HuH-7.5 (cell line): ENCODE data around the gene SFMBT2.

ENCODE experiments used
- DNase-seq: peaks from one replicate; pipeline ENCODE4 v3.0.0; 2011; ENCODE audit warnings: low spot score

Gene SFMBT2

DNA sequence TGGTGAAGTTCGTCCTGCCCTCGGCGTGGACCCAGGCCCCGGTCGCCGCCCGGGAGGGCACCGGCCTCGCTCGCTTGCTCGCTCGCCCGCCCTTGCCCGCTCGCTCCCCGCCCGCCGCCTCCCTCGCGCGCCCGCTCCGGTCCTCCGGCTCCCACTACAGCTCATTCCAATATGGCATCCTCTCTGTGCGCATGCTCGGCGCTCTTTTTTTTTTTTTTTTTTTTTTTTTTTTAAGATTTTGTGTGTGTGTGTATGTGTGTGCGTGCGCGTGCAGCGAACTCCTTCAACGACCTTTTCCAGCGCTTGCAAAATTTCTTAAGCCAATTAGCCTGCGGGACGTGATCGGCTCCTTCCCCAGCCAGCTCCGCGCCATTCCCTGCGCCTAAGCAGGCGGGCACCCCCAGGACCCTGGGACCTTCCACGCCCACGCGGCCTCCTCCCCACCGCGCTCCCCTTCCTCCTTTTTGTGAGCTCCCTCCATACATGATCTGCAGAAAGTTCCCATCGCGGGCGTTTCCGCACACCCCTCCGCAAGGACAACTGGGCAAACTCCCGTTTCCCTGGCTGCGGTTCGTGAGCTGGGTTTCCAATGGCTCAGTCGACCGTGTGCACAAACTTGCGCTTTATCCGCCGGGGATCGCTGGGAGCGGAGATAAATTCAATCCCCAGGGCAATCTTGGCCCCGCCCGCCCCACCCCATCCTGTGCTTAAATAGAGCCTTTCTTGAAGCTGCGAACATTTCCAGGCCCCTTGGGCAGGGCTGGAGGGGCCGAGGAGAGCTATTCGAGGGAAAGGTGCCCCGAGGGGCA is at the start of gene SFMBT2:
SFMBT2 (minus strand) TSS at position 173 of the 809 bp plus-strand sequence. CDS start 29,136 bp downstream, outside the sequence.
- no peak for DNase-seq

DNA sequence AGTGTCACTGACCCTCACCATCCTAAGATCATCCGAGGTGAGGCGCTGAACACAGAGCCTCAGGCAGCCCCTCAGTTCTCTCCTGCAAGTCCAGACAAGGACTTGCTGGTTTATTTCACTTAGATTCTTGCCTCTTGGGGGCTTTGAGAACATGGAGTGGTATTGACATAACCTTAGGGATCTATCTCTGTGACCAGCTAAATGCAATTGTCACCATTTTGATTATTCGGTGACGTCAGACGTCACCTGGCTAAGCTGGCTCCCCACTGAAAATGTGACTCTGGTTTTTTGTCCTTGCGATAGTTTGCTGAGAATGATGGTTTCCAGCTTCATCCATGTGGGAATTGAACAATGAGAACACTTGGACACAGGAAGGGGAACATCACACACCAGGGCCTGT is 49.2 kb upstream of the SFMBT2 start:
- DNase-seq: no peak

GRCh38 chr10:7458556-7458955 is 47.7 kb upstream of the SFMBT2 start:
- no peak for DNase-seq

DNA sequence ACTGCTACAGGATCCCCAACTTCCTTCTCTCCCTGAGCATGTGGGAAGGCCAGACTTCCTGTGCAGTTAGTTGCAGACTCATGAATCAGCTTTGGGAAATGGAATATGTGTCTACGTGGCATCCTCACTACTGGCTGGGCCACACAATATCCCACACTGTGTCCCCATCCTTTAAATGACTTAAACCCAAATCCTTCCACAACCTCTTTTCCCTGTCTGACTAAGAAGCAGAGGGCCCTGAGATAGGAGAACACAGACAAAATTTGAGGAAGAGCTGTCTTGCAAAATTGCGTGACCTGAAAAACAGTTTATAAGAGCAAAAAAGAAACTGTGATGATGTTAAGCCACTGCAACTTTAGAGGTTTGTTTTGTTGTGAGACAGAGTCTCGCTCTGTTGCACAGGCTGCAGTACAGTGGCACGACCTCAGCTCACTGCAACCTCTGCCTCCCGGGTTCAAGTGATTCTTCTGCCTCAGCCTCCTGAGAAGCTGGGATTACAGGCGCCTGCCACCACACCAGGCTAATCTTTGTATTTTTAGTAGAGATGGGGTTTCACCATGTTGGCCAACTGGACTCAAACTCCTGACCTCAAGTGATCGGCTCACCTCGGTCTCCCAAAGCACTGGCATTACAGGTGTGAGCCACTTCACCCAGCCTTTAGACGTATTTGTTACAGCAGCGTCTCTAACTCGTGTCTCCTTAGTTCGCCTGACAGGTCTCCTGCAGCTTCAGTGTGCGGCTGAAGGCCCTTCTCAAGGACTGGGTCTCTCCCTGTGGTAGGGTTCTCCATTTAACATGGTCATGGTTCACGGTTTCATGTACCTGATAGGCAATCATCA is 46.9 kb upstream of the SFMBT2 start:
- DNase-seq: no peak

GRCh38 chr10:7449063-7449695 is 38.3 kb upstream of the SFMBT2 start:
- no peak for DNase-seq

DNA sequence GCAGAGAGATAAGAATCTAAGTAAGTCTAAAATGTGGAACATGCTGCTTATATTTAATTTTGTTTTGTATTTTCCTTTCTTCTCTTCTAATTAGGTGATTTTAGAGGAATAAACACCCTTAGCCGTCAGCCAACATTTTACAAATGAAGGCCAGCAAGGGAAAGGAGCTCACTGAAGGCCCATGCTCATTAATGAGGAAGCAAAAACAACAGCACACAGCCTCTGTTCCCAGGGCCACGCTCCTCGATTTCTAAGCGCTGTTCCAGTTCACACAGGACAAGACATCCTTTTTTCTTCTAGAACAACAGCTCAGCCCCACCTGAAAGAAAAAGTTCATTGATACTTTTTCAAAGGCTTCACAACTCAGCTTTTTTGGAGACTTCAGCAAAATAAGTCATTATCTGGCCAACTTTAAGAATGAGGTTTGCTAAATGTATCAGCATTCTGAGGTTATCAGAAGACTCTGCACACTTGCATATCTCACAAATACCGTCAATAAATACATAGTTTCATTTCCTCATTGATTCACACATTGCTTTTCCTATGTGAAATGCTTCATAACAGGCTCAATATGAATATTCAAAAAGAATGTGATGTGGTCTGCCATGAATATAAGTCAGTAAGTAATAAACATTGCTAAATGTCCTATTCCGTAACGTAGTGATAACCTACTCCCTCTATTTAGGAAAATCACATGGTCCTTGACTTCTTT is 34.8 kb upstream of the SFMBT2 start:
- DNase-seq: no peak

GRCh38 chr10:7444551-7445121 is 33.8 kb upstream of the SFMBT2 start:
- DNase-seq: no peak

- no peak for DNase-seq
Observed at GRCh38 chr10:7443036-7443435, 32.2 kb upstream of the SFMBT2 start.

- DNase-seq: no peak
Observed at GRCh38 chr10:7441403-7442147, 30.7 kb upstream of the SFMBT2 start.

DNA sequence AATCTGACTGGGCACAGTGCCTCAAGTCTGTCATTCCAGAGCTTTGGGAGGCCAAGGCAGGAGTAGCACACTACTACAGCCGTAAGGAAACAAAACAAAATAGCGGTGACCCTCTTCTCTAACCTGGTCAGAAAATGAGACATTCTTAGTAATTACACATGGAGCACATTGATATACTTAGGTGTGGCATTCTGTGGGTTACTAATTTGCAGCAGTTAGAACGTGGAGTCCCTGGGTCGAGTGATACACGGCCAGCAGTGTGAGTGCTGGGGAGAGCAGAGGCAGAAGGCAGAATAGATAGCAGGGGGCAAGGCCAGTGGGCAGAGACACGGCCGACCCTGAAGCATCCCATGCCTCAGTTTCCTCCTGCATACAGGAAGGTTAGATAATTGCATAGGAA is 28.9 kb upstream of the SFMBT2 start:
- no peak for DNase-seq

DNA sequence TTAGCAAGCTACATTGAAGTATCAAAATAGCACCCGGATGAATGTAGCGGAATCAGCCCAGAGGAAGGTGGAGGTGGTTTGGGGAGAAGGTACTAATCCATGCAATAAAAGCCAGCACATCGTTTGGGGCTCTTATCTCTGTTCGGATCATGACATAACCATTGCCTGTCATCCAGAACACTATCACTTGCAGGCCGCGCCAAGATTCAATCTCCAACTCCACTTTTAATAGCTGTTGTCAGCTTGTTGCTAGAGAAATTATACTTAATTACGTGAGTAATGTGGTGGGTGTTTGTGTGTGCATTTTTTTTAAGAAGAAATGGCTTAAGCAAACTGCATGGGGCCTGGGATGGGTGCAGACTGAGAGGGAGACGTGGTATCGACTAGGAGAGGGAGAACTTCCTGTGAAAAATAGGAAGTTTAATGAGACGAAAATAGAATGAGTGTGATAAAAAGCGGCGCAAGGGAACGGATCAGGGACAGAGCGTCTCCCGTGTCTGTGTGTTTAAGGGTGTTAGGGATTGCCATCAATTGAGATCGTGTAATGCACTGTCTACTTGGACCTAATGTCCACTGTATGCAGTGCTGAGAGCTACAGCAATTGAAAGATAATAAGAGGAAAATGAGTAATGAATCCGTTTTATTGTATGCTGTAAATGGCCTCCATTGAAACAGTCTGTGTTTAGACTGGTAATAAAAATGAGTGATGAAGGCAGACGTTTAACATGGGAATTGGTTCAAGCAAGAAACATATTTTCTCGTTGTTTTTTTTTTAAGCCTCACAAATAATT is 27.6 kb upstream of the SFMBT2 start:
- DNase-seq: no peak

DNA sequence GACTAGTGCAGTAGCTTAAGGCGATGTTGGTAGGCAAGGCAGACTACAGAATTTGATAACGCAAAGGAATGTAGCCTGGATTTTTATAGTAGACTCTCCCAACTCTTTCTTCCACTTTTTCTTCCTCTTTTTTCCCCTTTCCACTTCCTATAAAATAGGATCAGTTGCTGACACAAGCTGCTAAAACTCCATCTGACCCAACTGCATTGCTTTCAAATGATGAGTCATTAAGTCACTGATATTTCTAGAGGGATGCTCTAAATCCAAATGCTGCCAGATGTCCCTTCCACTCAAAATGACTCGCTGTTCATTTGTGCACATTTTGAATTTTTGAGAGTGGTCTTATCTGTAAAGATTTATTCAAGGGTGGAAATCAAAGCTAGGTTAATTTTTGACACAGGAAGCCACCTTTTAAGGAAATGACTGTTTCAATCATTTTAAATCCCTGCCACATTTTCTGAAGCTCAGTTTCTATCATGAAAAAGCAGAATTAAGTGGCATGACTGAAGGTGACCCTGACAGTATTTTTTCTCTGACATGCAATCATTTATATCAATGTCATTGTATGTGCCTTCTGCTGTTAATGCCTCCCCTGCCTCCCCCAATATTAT is 25.8 kb upstream of the SFMBT2 start:
- DNase-seq: no peak

- DNase-seq: no peak
Observed at GRCh38 chr10:7435674-7436073, 24.8 kb upstream of the SFMBT2 start.

GRCh38 chr10:7434378-7434777 is 23.5 kb upstream of the SFMBT2 start:
- no peak for DNase-seq

DNA sequence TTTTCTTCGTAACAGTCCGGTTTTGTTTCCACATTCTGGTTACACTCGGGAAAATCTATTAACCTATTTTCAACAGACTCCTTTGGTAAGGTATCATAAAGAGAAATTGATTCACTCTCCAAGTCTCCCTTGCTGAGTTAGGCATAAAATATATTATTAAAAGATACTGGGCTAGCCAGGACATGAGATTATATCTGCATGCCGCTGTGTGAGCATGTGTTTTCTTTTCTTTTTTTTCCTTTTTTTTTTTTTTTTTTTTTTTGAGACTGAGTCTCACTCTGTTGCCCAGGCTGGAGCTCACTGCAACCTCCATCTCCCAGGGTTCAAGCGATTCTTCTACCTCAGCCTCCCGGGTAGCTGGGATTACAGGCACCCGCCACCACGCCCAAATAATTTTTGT is 23.0 kb upstream of the SFMBT2 start:
- no peak for DNase-seq

DNA sequence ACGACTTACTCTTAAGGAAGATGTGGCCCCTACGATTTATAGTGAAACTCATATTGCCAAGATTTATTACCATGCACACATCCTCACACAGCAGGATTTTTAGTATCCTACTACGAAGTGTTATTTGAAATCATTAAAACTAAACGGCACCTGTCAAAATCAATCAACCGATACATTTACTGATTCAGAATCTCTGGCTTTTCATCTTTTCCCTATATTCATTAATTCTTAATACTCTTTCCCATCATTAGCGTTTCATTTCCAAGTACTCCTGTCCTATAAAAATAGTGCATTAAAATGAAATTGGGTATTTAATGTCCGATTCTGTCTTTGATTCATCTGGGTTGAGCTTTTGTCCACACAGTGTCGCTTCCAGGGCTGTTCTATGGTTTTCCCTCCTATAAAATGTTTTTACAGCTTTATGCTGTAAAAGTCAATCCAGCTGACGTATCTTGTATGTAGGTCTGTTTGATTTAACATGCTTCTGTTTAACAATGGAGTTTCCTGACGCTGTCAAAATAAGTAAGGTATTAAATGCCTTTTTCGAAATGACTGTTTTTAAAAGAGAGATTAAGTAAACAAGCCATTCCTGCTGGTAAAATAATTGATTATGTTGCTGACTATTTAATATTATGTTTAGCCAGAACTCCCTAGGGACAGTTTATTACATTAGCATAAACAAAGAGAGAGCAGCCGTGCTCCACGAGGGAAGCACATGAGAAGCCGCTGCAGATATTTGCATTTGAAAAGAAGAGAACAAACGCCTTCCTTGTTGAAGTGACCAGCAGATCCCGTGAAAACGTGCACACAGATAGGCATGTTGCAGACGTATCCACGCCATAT is 22.3 kb upstream of the SFMBT2 start:
- no peak for DNase-seq

DNA sequence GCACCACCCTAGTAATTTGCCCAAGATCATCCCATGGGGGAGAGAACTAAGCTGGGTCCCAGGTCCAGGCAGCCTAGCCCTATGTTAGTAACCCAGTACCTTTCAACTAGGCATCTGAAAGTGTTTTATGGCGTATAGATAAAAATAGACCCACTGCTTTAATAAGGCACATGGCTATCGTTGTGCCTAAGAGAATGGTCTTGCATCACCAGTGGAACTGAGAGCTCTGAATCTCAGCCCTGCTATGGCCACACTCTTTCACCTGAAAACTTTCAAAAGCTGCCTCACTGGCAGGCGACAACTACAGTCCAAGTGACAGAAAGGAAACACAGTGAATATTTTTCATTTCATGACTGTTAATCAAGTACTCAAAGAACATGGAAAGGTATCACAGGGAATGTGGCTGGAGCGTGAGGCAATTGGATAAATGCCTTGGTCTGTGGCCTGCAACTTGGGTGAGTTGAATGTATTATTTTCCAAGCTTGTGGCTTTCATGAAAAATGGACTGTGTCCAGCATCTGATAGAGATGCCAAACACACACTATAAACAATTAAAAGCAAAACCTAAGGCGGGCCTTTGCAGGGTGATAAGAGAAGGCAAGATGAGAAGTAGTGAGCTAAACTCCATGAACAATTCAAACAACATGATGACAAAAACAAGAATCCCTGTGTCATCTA is 18.0 kb upstream of the SFMBT2 start:
- DNase-seq: no peak

GRCh38 chr10:7426349-7426748 is 15.5 kb upstream of the SFMBT2 start:
- DNase-seq: no peak
